Keratinocyte (primary cell): Measurements from ENCODE around the gene KRTAP9-4. TPM values are rescaled to one million over a fixed set of nuclear protein-coding genes. Genes with fewer than 3 reads are reported as not detected.
"Not testable (repeated sequence)": the region's sequence is repeated elsewhere in the genome, so short reads cannot be mapped to it uniquely, and the experiment has no call there.

Experiments used
- DNase-seq: peaks from one replicate; pipeline ENCODE4 v3.0.0-alpha.2; 2011; ENCODE audit warnings: low read depth, missing footprints, low spot score
- FAIRE-seq: peaks from 2 replicates; lab custom pipeline; 2011; peaks lifted over from hg19 to GRCh38; lab: Jason Lieb, UNC
- H2AFZ ChIP-seq: 2 replicates; pipeline ENCODE4 v1.6.0; 2012; ENCODE audit warnings: low read length, control low read depth, inconsistent platforms; ENCODE audit not compliant: control insufficient read depth
- H3K27ac ChIP-seq: 2 replicates; pipeline ENCODE4 v1.5.1; 2011; ENCODE audit warnings: low read length; ENCODE audit not compliant: control insufficient read depth, insufficient read depth
- H3K27me3 ChIP-seq: 3 replicates; pipeline ENCODE4 v1.6.0; 2011; ENCODE audit warnings: low read length; ENCODE audit not compliant: control insufficient read depth, insufficient read depth; ENCODE audit errors: extremely low read depth
- H3K36me3 ChIP-seq, 2 experiments: 2 replicates in 1 of 2; 3 replicates in 1 of 2; pipeline ENCODE4 v1.5.1; 2011; ENCODE audit warnings: low read length in 2 of 2, mild to moderate bottlenecking in 1 of 2; ENCODE audit not compliant: control insufficient read depth in 2 of 2, insufficient read depth in 2 of 2; ENCODE audit errors: extremely low read depth in 1 of 2
- H3K4me1 ChIP-seq: 3 replicates; pipeline ENCODE4 v1.5.1; 2011; ENCODE audit warnings: low read length; ENCODE audit not compliant: control insufficient read depth, insufficient read depth; ENCODE audit errors: extremely low read depth
- H3K4me2 ChIP-seq: 3 replicates; pipeline ENCODE4 v1.6.0; 2011; ENCODE audit warnings: low read depth, low read length; ENCODE audit not compliant: control insufficient read depth, insufficient read depth; ENCODE audit errors: extremely low read depth
- H3K4me3 ChIP-seq, 3 experiments: fragments of 200-600 bp in 1 of 3; sonication (generic) in 1 of 3; 2 replicates in 2 of 3; 3 replicates in 1 of 3; pipeline ENCODE4 v1.5.1; 2011 to 2016; ENCODE audit warnings: low read length in 3 of 3, mild to moderate bottlenecking in 3 of 3, control low read depth in 2 of 3, inconsistent platforms in 1 of 3, low read depth in 1 of 3, mixed read lengths in 1 of 3, mixed run types in 1 of 3, moderate library complexity in 1 of 3; ENCODE audit not compliant: control insufficient read depth in 2 of 3, insufficient read depth in 2 of 3; ENCODE audit errors: extremely low read depth in 1 of 3
- H3K79me2 ChIP-seq: 2 replicates; pipeline ENCODE4 v1.6.0; 2012; ENCODE audit warnings: low read length; ENCODE audit not compliant: control insufficient read depth, insufficient read depth
- H3K9ac ChIP-seq: 3 replicates; pipeline ENCODE4 v1.6.0; 2011; ENCODE audit warnings: low read length; ENCODE audit not compliant: control insufficient read depth, insufficient read depth; ENCODE audit errors: extremely low read depth
- H3K9me1 ChIP-seq: 3 replicates; pipeline ENCODE4 v1.6.0; 2011; ENCODE audit warnings: low read length; ENCODE audit not compliant: control insufficient read depth, insufficient read depth; ENCODE audit errors: extremely low read depth
- H3K9me3 ChIP-seq: 2 replicates; pipeline ENCODE4 v1.5.1; 2012; ENCODE audit warnings: low read depth, low read length; ENCODE audit not compliant: control insufficient read depth
- H4K20me1 ChIP-seq: 3 replicates; pipeline ENCODE4 v1.6.0; 2011; ENCODE audit warnings: low read length; ENCODE audit not compliant: control insufficient read depth, insufficient read depth; ENCODE audit errors: extremely low read depth
- EZH2 ChIP-seq: IDR thresholded peaks from one replicate; pipeline ENCODE4 v1.6.1; 2012; ENCODE audit warnings: inconsistent platforms, mild to moderate bottlenecking, low read length, moderate library complexity
- dilution Hi-C: fragments of 300-500 bp; cut with MboI; formaldehyde crosslinking; loops from one replicate; pipeline ENCODE4 v1.7.0; 2020; ENCODE audit warnings: low sequenced_read_pairs; ENCODE audit not compliant: extremely low pct_ligation_motif_present
- polyA minus RNA-seq, 3 experiments: library from RNA; depleted of rRNA, polyadenylated mRNA; stranded (reverse); fragments of >200 nt; gene quantifications; 1 replicate in 1 of 3; 2 replicates in 1 of 3; 3 replicates in 1 of 3; pipeline ENCODE4 v1.2.3, GENCODE V29; 2011
- polyA plus RNA-seq, 5 experiments: library from polyadenylated mRNA; depleted of rRNA in 3 of 5; stranded (reverse) in 3 of 5; stranded (forward) in 1 of 5; unstranded in 1 of 5; fragments of >200 nt; gene quantifications; 1 replicate in 1 of 5; 2 replicates in 3 of 5; 3 replicates in 1 of 5; pipeline versions ENCODE4 v1.2.1 to v1.2.3, GENCODE V29; 2011 to 2012; ENCODE audit warnings: missing spikeins in 2 of 5, low read depth in 1 of 5, low replicate concordance in 1 of 5
- TF ChIP-seq, protein P1 (sequence below), 3 experiments: IDR thresholded peaks in 1 of 3; conservative IDR thresholded peaks in 1 of 3; optimal IDR thresholded peaks in 1 of 3; 2 replicates in 2 of 3; 3 replicates in 1 of 3; pipeline versions ENCODE3 to v1.5.1; 2011; ENCODE audit warnings: low read length in 3 of 3, mild to moderate bottlenecking in 3 of 3, moderate library complexity in 2 of 3, control low read depth in 1 of 3, inconsistent platforms in 1 of 3; ENCODE audit not compliant: insufficient read depth in 2 of 3; ENCODE audit errors: extremely low read depth in 1 of 3

KRTAP9-4 gene, protein sequence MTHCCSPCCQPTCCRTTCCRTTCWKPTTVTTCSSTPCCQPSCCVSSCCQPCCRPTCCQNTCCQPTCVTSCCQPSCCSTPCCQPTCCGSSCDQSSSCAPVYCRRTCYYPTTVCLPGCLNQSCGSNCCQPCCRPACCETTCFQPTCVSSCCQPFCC
- polyA plus RNA-seq: not detected in 3 replicates
- not detected for polyA plus RNA-seq (2011; ENCODE audit: low read depth)
- polyA plus RNA-seq (2011; cell fraction: cytosol; rRNA removed): not detected in 2 replicates
- not detected in 2 replicates for polyA plus RNA-seq (2011; cell fraction: nucleus; rRNA removed)
- polyA plus RNA-seq (2012; ENCODE audit: low replicate concordance): not detected in 2 replicates
- polyA minus RNA-seq: not detected in 3 replicates
- not detected for polyA minus RNA-seq (2011; cell fraction: cytosol; rRNA and poly(A)+ RNA removed)
- polyA minus RNA-seq (2011; cell fraction: nucleus; rRNA and poly(A)+ RNA removed): not detected in 2 replicates

DNA sequence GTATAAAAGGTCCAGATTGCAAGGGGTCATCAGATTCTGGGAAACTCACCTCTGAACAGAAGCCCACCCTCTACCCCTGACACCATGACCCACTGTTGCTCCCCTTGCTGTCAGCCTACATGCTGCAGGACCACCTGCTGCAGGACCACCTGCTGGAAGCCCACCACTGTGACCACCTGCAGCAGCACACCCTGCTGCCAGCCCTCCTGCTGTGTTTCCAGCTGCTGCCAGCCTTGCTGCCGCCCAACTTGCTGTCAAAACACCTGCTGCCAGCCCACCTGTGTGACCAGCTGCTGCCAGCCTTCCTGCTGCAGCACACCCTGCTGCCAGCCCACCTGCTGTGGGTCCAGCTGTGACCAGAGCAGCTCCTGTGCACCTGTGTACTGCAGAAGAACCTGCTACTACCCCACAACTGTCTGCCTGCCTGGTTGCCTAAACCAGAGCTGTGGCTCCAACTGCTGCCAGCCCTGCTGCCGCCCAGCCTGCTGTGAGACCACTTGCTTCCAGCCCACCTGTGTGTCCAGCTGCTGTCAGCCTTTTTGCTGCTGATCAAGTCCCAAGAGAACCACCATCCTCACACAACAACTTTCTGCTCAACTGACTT, at the start of gene KRTAP9-4:
KRTAP9-4 (plus strand) TSS at position 51 of the 604 bp plus-strand sequence; CDS start at position 85, 34 bp downstream.
- H4K20me1 ChIP-seq, H3K36me3 ChIP-seq, H3K27ac ChIP-seq, H3K27me3 ChIP-seq, dilution Hi-C loops, FAIRE-seq, H3K9me3 ChIP-seq, H3K4me1 ChIP-seq, H3K9me1 ChIP-seq, H3K9ac ChIP-seq, DNase-seq, H3K79me2 ChIP-seq, H3K4me3 ChIP-seq, H2AFZ ChIP-seq, H3K4me2 ChIP-seq: not testable (repeated sequence)

DNA sequence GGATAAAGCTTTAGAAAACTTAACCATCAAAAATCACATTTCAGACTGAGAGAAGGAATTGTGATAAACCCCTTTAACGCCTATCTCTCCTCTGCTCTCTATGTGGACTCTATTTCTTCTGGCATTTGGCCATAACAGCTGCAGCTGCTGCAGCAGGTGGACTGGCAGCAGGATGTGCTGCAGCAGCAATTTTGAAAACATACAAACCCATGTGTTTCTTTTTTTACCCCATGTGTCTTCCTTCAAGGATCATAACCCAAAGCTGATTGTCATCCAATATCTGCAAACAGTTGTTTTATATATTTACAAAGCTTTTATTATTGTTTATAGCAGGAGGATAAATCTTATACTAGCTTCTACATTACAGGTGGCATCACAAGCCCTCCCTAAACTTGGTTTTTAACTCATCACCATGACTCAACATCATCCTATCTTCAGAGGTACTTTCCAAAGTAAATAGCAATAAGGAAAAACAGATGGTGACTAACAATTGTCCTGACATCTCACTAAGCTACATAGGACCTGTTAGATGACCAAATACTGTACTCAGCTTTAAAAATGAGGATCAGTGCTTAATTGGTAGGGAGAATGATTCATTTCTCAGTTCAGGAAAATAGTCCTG, 37.5 kb upstream of the KRTAP9-4 start:
- Histone ChIP-seq H3K4me1 (no peaks in the 10 kb centered on the region), H3K79me2 (no peaks in the 10 kb centered on the region), H2AFZ (no peak overlapping the region), H3K9me3 (no peaks in the 10 kb centered on the region), H3K4me3 (no peak overlapping the region), H3K9me1 (no peaks in the 10 kb centered on the region), H3K4me2 (no peak overlapping the region), H3K36me3 (no peaks in the 10 kb centered on the region), H3K27ac (no peak overlapping the region), H3K9ac (no peak overlapping the region), H3K27me3 (no peaks in the 10 kb centered on the region), H4K20me1 (no peaks in the 10 kb centered on the region)
- dilution Hi-C loops: no loop called here
- FAIRE-seq (peak; percentile 52), DNase-seq (peak; percentile 5)
- TF ChIP-seq, protein P1, sequence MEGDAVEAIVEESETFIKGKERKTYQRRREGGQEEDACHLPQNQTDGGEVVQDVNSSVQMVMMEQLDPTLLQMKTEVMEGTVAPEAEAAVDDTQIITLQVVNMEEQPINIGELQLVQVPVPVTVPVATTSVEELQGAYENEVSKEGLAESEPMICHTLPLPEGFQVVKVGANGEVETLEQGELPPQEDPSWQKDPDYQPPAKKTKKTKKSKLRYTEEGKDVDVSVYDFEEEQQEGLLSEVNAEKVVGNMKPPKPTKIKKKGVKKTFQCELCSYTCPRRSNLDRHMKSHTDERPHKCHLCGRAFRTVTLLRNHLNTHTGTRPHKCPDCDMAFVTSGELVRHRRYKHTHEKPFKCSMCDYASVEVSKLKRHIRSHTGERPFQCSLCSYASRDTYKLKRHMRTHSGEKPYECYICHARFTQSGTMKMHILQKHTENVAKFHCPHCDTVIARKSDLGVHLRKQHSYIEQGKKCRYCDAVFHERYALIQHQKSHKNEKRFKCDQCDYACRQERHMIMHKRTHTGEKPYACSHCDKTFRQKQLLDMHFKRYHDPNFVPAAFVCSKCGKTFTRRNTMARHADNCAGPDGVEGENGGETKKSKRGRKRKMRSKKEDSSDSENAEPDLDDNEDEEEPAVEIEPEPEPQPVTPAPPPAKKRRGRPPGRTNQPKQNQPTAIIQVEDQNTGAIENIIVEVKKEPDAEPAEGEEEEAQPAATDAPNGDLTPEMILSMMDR (optimal IDR thresholded peaks at IDR 0.05 in 1 of 3, IDR thresholded peaks at IDR 0.05 in 1 of 3, conservative IDR thresholded peaks at IDR 0.05 in 1 of 3; ENCODE audit: extremely low read depth in 1 of 3, insufficient read depth in 2 of 3, low read length in 3 of 3): no peak
- no peak for TF ChIP-seq EZH2
